HG02610 (cell line): ENCODE data around the gene CTRB1.
"Not testable (repeated sequence)": the region's sequence is repeated elsewhere in the genome, so short reads cannot be mapped to it uniquely, and the experiment has no call there.

Experiments
- ATAC-seq: cut with Tn5 transposase; IDR thresholded peaks from one replicate; pipeline ENCODE4 v1.9.1; 2021; ENCODE audit warnings: mild to moderate bottlenecking, moderate library complexity; ENCODE audit not compliant: unreplicated experiment

Gene CTRB1

GRCh38 chr16:75203667-75204409 lies 14.9 kb upstream of the CTRB1 start:
- ATAC-seq: no peak

GRCh38 chr16:75204410-75204758 lies 14.4 kb upstream of the CTRB1 start:
- no peak for ATAC-seq

GRCh38 chr16:75204905-75205304 lies 13.9 kb upstream of the CTRB1 start:
- ATAC-seq: not testable (repeated sequence)

GRCh38 chr16:75205438-75205837 lies 13.3 kb upstream of the CTRB1 start:
- not testable (repeated sequence) for ATAC-seq

- ATAC-seq: not testable (repeated sequence)
Measured at GRCh38 chr16:75205961-75206748, 12.6 kb upstream of the CTRB1 start.

GRCh38 chr16:75206749-75207451 lies 11.9 kb upstream of the CTRB1 start, which contains the start of gene CTRB2:
Gene CTRB2 (minus strand): TSS chr16:75207161. CDS start chr16:75207141, 20 bp downstream.
- ATAC-seq: no peak

- ATAC-seq: no peak
Measured at GRCh38 chr16:75207831-75208230, 11.0 kb upstream of the CTRB1 start.

GRCh38 chr16:75208242-75208825 lies 10.5 kb upstream of the CTRB1 start:
- no peak for ATAC-seq

- no peak for ATAC-seq
Measured at GRCh38 chr16:75208861-75209505, 9.8 kb upstream of the CTRB1 start.

GRCh38 chr16:75209514-75209913 lies 9.3 kb upstream of the CTRB1 start:
- ATAC-seq: not testable (repeated sequence)

- no peak for ATAC-seq
Measured at GRCh38 chr16:75209944-75210343, 8.8 kb upstream of the CTRB1 start.

GRCh38 chr16:75211286-75211685 lies 7.5 kb upstream of the CTRB1 start:
- not testable (repeated sequence) for ATAC-seq

GRCh38 chr16:75216127-75216526 lies 2.7 kb upstream of the CTRB1 start:
- no peak for ATAC-seq

- no peak for ATAC-seq
Measured at GRCh38 chr16:75216576-75216975, 2.2 kb upstream of the CTRB1 start.

- ATAC-seq: no peak
Measured at GRCh38 chr16:75217389-75217851, 1.4 kb upstream of the CTRB1 start.

GRCh38 chr16:75219088-75219487 lies 300 bp downstream of the CTRB1 start:
- no peak for ATAC-seq

GRCh38 chr16:75219838-75220237 lies 1.1 kb downstream of the CTRB1 start:
- no peak for ATAC-seq

- no peak for ATAC-seq
Measured at GRCh38 chr16:75222271-75222783, 3.5 kb downstream of the CTRB1 start.

- not testable (repeated sequence) for ATAC-seq
Measured at GRCh38 chr16:75223129-75223528, 4.3 kb downstream of the CTRB1 start.
